PC-9 (cell line): ENCODE measurements around the gene DOCK9. TPM values are rescaled to one million over a fixed set of nuclear protein-coding genes. Genes with fewer than 3 reads are reported as not detected.
A peak's percentile ranks its signal among the peaks of the same experiment; 100 is the strongest.

Source experiments
- BruUV-seq: library from RNA; stranded (reverse); fragments of 400-500 nt; replicated peaks from 2 replicates; lab custom pipeline; 2021; lab: Mats Ljungman, UMichigan
- CTCF ChIA-PET: fragments of 300-600 bp; sonication (Branson Sonifier 250); formaldehyde crosslinking; loops from one replicate; lab custom pipeline; 2022; ENCODE audit warnings: antibody characterized with exemption; lab: Charles Lee
- POLR2A ChIA-PET: fragments of 300-600 bp; sonication (Branson Sonifier 250); formaldehyde crosslinking; loops from one replicate; lab custom pipeline; 2022; ENCODE audit warnings: antibody characterized with exemption; ENCODE audit not compliant: unreplicated experiment; lab: Charles Lee
- DNase-seq, 2 experiments: peaks; one replicate each; pipeline versions ENCODE4 v3.0.0 to v3.0.0-alpha.2; 2015 to 2022; ENCODE audit warnings: mixed read lengths in 1 of 2
- H2AFZ ChIP-seq: fragments of 200-600 bp; sonication (generic); 2 replicates; pipeline ENCODE4 v1.8.1; 2017; ENCODE audit warnings: antibody characterized with exemption
- H3F3A ChIP-seq: fragments of 200-600 bp; sonication (generic); 2 replicates; pipeline ENCODE4 v1.8.1; 2017; ENCODE audit warnings: antibody characterized with exemption, mild to moderate bottlenecking, low read depth; ENCODE audit not compliant: insufficient read depth
- H3K27ac ChIP-seq: fragments of 200-600 bp; sonication (generic); 2 replicates; pipeline ENCODE4 v1.6.1; 2016; ENCODE audit warnings: mixed run types
- H3K27me3 ChIP-seq: fragments of 200-600 bp; sonication (generic); 2 replicates; pipeline ENCODE4 v1.6.1; 2016; ENCODE audit warnings: low read depth, mixed run types; ENCODE audit not compliant: insufficient read depth
- H3K36me3 ChIP-seq: fragments of 200-600 bp; sonication (generic); 2 replicates; pipeline ENCODE4 v1.6.1; 2016; ENCODE audit warnings: low read depth, mixed run types
- H3K4me1 ChIP-seq: fragments of 200-600 bp; sonication (generic); replicated peaks from 2 replicates; pipeline ENCODE4 v1.6.1; 2016; ENCODE audit warnings: mixed run types; ENCODE audit not compliant: insufficient read depth
- H3K4me2 ChIP-seq: fragments of 200-600 bp; sonication (generic); 2 replicates; pipeline ENCODE4 v1.6.1; 2017; ENCODE audit warnings: mixed run types
- H3K4me3 ChIP-seq: fragments of 200-600 bp; sonication (generic); 2 replicates; pipeline ENCODE4 v1.6.1; 2016; ENCODE audit warnings: mixed run types
- H3K79me2 ChIP-seq: fragments of 200-600 bp; sonication (generic); 2 replicates; pipeline ENCODE4 v1.6.1; 2017; ENCODE audit warnings: low read depth, mixed run types
- H3K9me2 ChIP-seq: fragments of 200-600 bp; sonication (generic); 2 replicates; pipeline ENCODE4 v1.8.1; 2017; ENCODE audit warnings: mild to moderate bottlenecking; ENCODE audit not compliant: insufficient read depth
- H3K9me3 ChIP-seq: fragments of 200-600 bp; sonication (generic); 2 replicates; pipeline ENCODE4 v1.8.1; 2016; ENCODE audit warnings: low read depth; ENCODE audit not compliant: insufficient read depth
- H4K20me1 ChIP-seq: fragments of 200-600 bp; sonication (generic); 2 replicates; pipeline ENCODE4 v1.8.1; 2017; ENCODE audit not compliant: insufficient read depth
- EZH2 ChIP-seq: fragments of 200-600 bp; sonication (generic); IDR thresholded peaks from 2 replicates; pipeline ENCODE4 v1.8.0; 2017; ENCODE audit warnings: antibody characterized with exemption, low read depth
- intact Hi-C: fragments of 100-400 bp; cut with micrococcal nuclease; formaldehyde crosslinking; loops from one replicate; pipeline ENCODE4 v1.10.0; 2022; ENCODE audit not compliant: unreplicated experiment
- total RNA-seq: library from RNA; stranded (reverse); gene quantifications from 2 replicates; pipeline ENCODE4 v1.2.3, GENCODE V29; 2021
- TF ChIP-seq, protein P1 (sequence below): fragments of 200-600 bp; sonication (generic); conservative IDR thresholded peaks from 2 replicates; pipeline ENCODE4 v1.6.1; 2017; ENCODE audit warnings: mixed run types, antibody characterized with exemption, mild to moderate bottlenecking, moderate library complexity

DOCK9 gene
- total RNA-seq, 1 experiment from 2014 or later: 69.5 TPM

DNA sequence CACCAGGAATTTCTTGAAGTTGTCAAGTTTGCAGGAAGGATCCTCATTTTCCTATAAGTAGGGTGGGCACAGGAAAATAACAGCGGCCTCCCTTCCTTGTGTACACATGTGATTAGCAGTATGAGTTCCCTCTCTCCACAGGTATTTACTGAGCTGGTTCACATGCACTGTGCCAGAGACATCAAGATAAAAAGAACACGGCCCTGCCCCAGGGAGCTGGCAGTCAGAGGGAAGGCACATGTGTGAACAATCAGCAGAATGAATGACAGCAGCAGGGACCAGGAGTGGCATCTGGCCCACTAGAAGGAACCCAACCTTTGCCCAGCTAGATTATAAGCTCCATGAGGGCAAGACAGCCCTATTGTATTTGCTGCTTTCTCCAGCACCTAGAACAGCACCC, 13.9 kb downstream of the DOCK9 start:
- Histone ChIP-seq H3K4me1 (no peaks in the 10 kb centered on the region), H3K4me2 (no peak overlapping the region), H3K4me3 (no peak overlapping the region), H3K27ac (no peak overlapping the region), H3K36me3 (no peaks in the 10 kb centered on the region), H4K20me1 (no peaks in the 10 kb centered on the region), H3K27me3 (no peaks in the 10 kb centered on the region), H3K9me2 (no peaks in the 10 kb centered on the region), H3F3A (no peaks in the 10 kb centered on the region), H3K79me2 (peaks cover 9% of the 10 kb centered on the region; the same call in 1 of the 2 replicates), H2AFZ (no peak overlapping the region), H3K9me3 (no peaks in the 10 kb centered on the region)
- TF ChIP-seq, protein P1, sequence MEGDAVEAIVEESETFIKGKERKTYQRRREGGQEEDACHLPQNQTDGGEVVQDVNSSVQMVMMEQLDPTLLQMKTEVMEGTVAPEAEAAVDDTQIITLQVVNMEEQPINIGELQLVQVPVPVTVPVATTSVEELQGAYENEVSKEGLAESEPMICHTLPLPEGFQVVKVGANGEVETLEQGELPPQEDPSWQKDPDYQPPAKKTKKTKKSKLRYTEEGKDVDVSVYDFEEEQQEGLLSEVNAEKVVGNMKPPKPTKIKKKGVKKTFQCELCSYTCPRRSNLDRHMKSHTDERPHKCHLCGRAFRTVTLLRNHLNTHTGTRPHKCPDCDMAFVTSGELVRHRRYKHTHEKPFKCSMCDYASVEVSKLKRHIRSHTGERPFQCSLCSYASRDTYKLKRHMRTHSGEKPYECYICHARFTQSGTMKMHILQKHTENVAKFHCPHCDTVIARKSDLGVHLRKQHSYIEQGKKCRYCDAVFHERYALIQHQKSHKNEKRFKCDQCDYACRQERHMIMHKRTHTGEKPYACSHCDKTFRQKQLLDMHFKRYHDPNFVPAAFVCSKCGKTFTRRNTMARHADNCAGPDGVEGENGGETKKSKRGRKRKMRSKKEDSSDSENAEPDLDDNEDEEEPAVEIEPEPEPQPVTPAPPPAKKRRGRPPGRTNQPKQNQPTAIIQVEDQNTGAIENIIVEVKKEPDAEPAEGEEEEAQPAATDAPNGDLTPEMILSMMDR: no peak
- TF ChIP-seq EZH2: no peak
- intact Hi-C loops: no loop called here
- ChIA-PET CTCF (no interaction called here), POLR2A (no interaction called here)
- DNase-seq: no peak
- no TSS peak for BruUV-seq

- no peak overlapping the region for H2AFZ ChIP-seq
- no peaks in the 10 kb centered on the region for H3F3A ChIP-seq
- BruUV-seq: no TSS peak
- H3K79me2 ChIP-seq: peaks cover 6% of the 10 kb centered on the region; the same call in 1 of the 2 replicates
- TF ChIP-seq, protein P1: no peak
- TF ChIP-seq EZH2: no peak
- no peak for DNase-seq
- H3K4me1 ChIP-seq: no peaks in the 10 kb centered on the region
- ChIA-PET POLR2A (no interaction called here), CTCF (no interaction called here)
- H3K4me2 ChIP-seq: no peak overlapping the region
- no peak overlapping the region for H3K27ac ChIP-seq
- H3K27me3 ChIP-seq: no peaks in the 10 kb centered on the region
- H4K20me1 ChIP-seq: no peaks in the 10 kb centered on the region
- H3K36me3 ChIP-seq: no peaks in the 10 kb centered on the region
- no peaks in the 10 kb centered on the region for H3K9me2 ChIP-seq
- no peaks in the 10 kb centered on the region for H3K9me3 ChIP-seq
- no peak overlapping the region for H3K4me3 ChIP-seq
- intact Hi-C loops: no loop called here
Observed at GRCh38 chr13:98962901-98963590, 14.8 kb downstream of the DOCK9 start.

GRCh38 chr13:98961503-98962105, 16.3 kb downstream of the DOCK9 start:
- CTCF ChIA-PET: no interaction called here
- Histone ChIP-seq H3F3A (no peaks in the 10 kb centered on the region), H3K79me2 (no peaks in the 10 kb centered on the region), H3K27me3 (no peaks in the 10 kb centered on the region), H3K4me2 (no peak overlapping the region), H3K9me2 (no peaks in the 10 kb centered on the region), H3K4me3 (no peak overlapping the region), H2AFZ (no peak overlapping the region), H4K20me1 (no peaks in the 10 kb centered on the region), H3K27ac (no peak overlapping the region), H3K4me1 (no peaks in the 10 kb centered on the region), H3K36me3 (no peaks in the 10 kb centered on the region), H3K9me3 (no peaks in the 10 kb centered on the region)
- POLR2A ChIA-PET: no interaction called here
- peak in 1 of 2 experiments; percentile 15 for DNase-seq
- TF ChIP-seq, protein P1: no peak
- TF ChIP-seq EZH2: no peak
- BruUV-seq: no TSS peak
- intact Hi-C loops: no loop called here
